Stimulated activated CD4-positive, alpha-beta T cell treated with anti-CD3 and anti-CD28 coated beads, Interleukin-1b, Interleukin-23, amount 100 ng/mL, for 1 hour (primary cell): ENCODE data around the gene SLMAP.

Experiments
- DNase-seq, 2 donors: peaks; one replicate each; pipeline ENCODE4 v3.0.0-alpha.2; 2020; ENCODE audit warnings: low read depth in 2 of 2

Gene SLMAP

GRCh38 chr3:57890874-57891273, 134.8 kb downstream of the SLMAP start:
- no peak for DNase-seq

- DNase-seq: no peak
These were observed 136.3 kb downstream of the SLMAP start for GRCh38 chr3:57892423-57892822.

GRCh38 chr3:57893156-57893555, 137.0 kb downstream of the SLMAP start:
- DNase-seq: no peak

GRCh38 chr3:57893668-57894067, 137.6 kb downstream of the SLMAP start:
- no peak for DNase-seq

GRCh38 chr3:57896031-57896430, 139.9 kb downstream of the SLMAP start:
- DNase-seq: no peak

GRCh38 chr3:57896691-57897090, 140.6 kb downstream of the SLMAP start:
- no peak for DNase-seq

- no peak for DNase-seq
These were observed 144.7 kb downstream of the SLMAP start for GRCh38 chr3:57900786-57901185.

GRCh38 chr3:57903124-57903890, 147.2 kb downstream of the SLMAP start:
- DNase-seq: no peak

GRCh38 chr3:57910990-57911389, 154.9 kb downstream of the SLMAP start:
- DNase-seq: no peak

- DNase-seq: no peak
These were observed 155.5 kb downstream of the SLMAP start for GRCh38 chr3:57911593-57911992.

GRCh38 chr3:57917601-57918000, 161.5 kb downstream of the SLMAP start:
- no peak for DNase-seq

GRCh38 chr3:57918123-57918837, 162.2 kb downstream of the SLMAP start:
- no peak for DNase-seq

- no peak for DNase-seq
These were observed 163.9 kb downstream of the SLMAP start for GRCh38 chr3:57919987-57920386.

GRCh38 chr3:57923101-57923500, 167.0 kb downstream of the SLMAP start:
- no peak for DNase-seq

- DNase-seq: no peak
These were observed 167.6 kb downstream of the SLMAP start for GRCh38 chr3:57923752-57924151.

GRCh38 chr3:57927166-57927565, 171.1 kb downstream of the SLMAP start:
- DNase-seq: no peak

- no peak for DNase-seq
These were observed 171.8 kb downstream of the SLMAP start for GRCh38 chr3:57927916-57928315.

- DNase-seq: no peak
These were observed 172.4 kb downstream of the SLMAP start for GRCh38 chr3:57928511-57928910.

GRCh38 chr3:57929988-57930387, 173.9 kb downstream of the SLMAP start:
- DNase-seq: no peak

GRCh38 chr3:57933602-57934001, 177.5 kb downstream of the SLMAP start:
- no peak for DNase-seq

GRCh38 chr3:57934373-57934772, 178.3 kb downstream of the SLMAP start:
- DNase-seq: no peak

- DNase-seq: no peak
These were observed 179.4 kb downstream of the SLMAP start for GRCh38 chr3:57935539-57935938.

GRCh38 chr3:57937092-57937491, 181.0 kb downstream of the SLMAP start:
- DNase-seq: no peak
